CD4-positive, alpha-beta T cell treated with Interleukin-15 for 4 hours (primary cell): Measurements from ENCODE around the gene TBC1D14.
A peak's percentile ranks its signal among the peaks of the same experiment; 100 is the strongest.
"Not testable (repeated sequence)": the region's sequence is repeated elsewhere in the genome, so short reads cannot be mapped to it uniquely, and the experiment has no call there.

Experiments used
- DNase-seq: peaks from one replicate; pipeline ENCODE4 v3.0.0-alpha.2; 2020; ENCODE audit warnings: low spot score

The TBC1D14 gene

DNA sequence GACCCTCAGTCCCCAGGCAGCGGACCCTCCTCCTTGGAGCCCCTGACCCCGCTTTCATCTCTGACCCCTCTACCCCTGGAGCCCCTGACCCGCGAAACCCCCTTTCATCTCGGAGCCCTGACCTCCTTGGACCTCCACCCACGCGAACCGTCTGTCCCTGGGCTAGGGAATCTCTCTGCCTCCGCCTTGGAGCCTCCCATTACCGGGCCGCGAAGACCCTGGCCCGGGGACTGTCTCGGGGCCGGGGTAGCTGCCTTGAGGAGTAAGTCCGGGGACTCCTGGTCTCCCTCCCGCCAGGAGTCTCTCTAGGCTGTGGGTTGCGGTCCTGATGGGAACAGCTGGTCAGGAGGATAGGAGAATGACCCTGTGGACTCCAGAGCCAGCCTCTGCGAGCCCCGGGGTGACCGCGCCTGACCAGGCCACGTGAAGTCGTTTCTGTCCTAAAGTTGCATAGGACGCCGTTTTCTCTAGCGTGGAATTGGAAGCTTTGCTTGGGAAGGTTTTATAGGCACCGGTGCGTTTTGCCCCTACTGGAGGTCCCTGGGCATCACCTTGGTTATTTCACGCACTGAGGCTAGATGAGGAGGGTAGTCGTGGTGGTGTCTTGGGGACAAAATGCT is 824 bp downstream of the TBC1D14 start:
- DNase-seq: no peak

GRCh38 chr4:6910960-6911874 is 1.6 kb downstream of the TBC1D14 start:
- DNase-seq: no peak

- DNase-seq: not testable (repeated sequence)
Observed at GRCh38 chr4:6911917-6912316, 2.3 kb downstream of the TBC1D14 start.

- no peak for DNase-seq
Observed at GRCh38 chr4:6912441-6912840, 2.8 kb downstream of the TBC1D14 start.

DNA sequence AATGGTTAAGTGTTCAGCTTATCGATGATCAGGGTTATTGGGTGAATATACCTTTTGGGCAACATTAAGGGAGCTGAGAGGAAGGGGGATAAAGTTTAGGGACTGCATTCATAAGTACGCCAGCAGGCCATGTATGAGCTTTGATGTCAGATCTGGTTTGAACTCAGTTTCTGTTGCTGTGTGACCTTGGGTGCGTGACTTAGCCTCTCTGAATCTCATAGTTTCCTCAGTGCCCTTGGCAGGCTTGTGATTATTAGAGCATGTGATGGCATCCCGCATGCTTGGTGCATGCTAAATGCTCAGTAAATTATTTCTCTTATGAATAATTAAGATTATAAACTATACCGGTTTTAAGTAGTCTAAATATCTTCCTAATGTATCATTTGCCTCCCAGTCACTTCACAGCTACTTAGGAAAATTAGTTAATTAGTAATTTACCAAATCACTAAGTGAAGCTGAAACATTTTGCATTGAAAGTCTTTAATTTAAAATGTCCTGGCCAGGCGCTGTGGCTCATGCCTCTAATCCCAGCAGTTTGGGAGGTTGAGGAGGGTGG is 3.8 kb downstream of the TBC1D14 start:
- DNase-seq: no peak

DNA sequence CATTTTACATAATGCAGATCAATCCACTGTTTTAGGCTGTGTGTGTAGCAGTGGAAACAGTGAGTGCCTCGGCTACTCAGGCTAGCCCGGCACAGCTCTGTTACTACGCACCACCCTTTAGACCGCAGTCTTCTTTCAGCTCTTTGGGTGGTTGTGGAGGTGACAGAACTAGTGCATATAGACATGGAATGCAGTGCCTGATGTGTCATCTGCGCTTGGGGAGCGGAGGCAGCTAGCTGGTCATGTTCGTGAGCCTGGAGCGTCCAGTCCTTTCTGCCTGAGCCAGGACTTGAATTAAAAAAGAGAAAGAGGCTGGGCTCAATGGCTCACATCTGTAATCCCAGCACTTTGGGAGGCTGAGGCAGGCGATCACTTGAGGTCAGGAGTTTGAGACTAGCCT is 4.8 kb downstream of the TBC1D14 start:
- DNase-seq: no peak

DNA sequence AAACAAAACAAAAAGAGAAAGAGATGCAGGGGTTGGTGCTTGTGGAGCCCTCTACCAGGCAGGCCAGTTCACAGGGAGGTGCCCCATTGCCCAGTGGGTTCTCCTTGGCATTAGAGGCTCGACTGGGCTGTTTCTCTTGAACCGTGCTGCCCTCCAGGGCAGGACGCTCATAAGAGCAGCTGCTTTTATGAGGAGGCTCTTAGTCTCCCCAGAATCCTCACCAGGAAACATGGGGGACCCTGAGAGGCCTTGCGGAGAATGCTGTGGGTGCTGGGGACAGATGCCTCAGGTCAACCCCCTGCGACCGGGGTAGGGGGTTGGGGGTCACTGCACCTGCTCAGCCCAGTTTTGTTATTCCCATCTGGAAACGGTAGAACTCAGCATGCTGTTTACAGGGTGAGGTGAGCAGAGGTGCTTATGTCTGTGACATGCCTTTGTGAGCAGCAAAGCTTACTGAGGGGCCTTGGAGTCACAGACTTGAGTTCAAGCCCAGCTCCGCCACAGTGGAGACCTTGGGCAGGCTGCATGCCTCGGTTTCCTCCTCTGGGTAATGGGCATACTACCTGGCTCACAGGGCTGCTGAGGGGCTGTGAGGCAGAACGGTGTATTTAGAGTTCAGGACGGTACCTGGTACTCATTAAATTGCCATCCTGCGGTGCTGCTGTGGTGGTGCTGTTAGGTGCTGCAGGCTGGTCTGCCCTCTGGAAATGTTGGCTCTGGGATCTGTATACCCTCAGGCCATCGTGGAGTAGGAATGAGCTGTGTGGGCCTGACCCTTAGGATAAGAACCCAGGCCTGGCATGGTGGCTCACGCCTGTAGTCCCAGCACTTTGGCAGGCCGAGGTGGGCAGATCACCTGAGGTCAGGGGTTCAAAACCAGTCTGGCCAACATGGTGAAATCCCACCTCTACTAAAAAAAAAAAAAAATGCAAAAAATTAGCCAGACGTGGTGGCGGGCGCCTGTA is 5.7 kb downstream of the TBC1D14 start:
- no peak for DNase-seq

GRCh38 chr4:6916069-6916586 is 6.5 kb downstream of the TBC1D14 start:
- DNase-seq: no peak

- DNase-seq: peak; percentile 78
Observed at GRCh38 chr4:6916587-6917460, 7.2 kb downstream of the TBC1D14 start.

DNA sequence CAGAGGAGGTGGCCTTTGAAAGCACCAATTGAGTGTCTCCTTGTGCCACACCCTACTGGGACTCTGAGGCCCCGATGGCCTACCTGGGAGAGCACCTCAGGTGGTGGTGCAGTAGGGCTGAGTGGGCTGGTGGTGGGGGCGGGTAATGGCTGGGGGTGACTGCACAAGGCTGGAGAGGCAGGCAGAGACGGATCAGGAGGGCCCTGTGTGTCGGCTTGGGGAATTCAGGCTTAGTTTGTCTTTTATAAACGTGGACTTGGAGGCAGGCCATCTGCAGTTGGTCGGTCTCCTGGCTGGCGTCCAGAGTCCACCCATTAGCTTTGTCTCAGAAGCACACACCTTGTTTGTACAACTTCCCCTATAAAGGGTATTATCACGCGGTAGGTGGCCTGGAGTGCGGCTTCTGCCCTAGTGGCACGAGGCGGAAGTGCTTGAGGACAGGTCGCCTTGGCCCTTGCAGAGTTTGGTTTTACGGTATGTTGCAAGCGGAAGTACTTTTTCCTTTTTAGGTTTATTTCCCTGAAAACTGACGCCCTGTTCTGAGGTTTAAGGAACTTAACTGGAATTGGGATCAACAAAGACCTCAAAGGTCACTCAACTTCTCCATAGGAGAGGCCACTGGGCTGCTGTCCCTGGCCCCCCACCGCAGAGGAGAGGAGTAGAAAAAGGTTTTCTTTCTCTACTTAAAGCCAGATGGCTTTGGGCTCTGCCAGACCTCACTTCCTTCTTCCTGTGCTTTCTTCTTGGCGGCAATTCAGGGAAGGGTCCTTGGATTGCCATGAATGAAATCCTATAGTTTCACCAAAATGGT is 8.0 kb downstream of the TBC1D14 start:
- DNase-seq: peak; percentile 31

GRCh38 chr4:6918338-6918737 is 8.7 kb downstream of the TBC1D14 start:
- peak; percentile 33 for DNase-seq

DNA sequence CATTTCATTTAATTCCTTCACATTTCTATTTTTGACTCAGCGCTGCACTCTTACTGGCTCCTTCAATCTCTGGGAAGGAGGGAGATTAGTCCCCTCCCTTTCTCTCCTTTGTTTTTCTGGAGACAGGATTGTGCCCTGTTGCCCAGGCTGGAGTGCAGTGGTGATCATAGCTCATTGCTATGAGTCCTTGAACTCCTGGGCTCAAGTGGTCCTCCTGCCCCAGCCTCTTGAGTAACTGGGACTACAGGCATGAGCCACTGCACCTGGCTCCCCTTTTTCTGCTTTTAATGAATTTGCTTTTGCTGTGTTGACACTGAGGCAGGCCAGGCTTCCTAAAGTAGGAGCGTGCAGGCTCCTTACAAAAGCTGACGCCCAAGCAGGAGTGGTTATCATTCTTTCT is 10.5 kb downstream of the TBC1D14 start:
- no peak for DNase-seq

DNA sequence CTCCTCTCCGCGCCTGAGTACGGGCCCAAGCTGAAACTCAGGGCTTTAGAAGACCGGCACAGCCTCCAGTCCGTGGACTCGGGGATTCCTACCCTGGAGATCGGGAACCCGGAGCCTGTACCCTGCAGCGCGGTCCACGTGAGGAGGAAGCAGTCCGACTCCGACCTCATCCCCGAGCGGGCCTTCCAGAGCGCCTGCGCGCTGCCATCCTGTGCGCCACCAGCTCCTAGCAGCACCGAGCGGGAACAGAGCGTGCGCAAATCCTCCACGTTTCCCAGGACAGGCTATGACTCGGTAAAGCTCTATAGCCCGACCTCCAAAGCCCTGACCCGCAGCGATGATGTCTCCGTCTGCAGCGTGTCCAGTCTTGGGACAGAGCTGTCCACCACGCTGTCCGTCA is 13.9 kb downstream of the TBC1D14 start:
- DNase-seq: no peak

- DNase-seq: no peak
Observed at GRCh38 chr4:6924361-6924779, 14.7 kb downstream of the TBC1D14 start.

GRCh38 chr4:6925357-6925836 is 15.8 kb downstream of the TBC1D14 start:
- DNase-seq: no peak

DNA sequence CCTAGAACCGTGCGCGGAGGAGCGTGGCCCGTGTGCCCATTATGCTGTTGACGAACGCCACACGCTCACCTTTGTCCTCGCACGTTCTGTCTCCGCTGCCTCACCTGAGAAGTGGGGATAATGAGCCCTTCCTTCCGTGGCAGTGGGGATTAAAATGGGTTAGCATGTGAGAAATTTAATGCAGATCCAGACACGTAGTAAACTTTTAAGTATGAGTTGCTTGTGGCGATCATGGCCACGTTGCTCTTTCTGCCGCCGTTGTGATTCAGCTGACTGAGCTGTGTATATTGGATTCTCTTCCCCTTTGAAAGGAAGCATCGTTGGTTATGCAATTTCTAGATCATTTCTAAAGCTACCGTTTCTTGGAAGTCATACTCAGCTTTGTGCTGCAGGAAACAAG is 16.5 kb downstream of the TBC1D14 start:
- peak; percentile 32 for DNase-seq

DNA sequence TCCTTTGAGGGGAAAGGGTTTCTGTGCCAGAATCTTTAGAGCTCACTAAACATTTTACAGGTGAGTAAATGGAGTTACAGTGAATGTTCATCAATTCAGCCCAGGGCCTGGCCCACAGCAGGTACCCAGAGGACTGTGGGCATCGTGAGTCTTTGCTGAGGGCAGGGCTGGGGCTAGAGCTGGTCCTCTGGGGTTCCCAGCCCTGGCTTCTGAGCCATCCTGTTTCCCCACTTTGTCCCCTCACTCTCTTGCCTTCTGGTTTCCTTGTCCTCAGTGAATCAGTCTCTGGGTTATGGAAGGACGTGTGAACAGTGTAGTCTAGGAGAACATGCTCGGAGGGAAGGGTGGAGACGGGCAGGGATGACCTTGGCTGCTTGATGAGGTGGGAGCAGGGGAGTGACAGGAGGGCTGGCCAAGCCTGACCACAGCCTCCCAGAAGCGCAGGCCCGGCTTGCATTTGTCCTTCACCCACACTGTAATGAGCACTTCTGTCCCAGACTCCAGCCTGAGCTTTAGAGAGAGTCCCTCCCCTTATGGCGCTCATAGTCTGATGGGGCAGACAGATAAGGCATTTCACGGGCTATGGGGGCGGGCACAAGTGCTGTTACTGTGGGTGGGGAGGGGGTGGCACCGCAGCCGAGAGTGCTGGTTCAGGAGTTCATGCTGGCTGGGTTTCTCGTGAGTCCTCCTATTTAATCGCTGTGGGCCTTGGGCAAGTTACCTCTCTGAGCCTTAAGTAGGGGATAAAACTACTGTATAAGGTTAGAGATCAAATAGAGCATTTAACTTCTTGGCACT is 17.3 kb downstream of the TBC1D14 start:
- peak; percentile 63 for DNase-seq

- DNase-seq: no peak
Observed at GRCh38 chr4:6928081-6928480, 18.5 kb downstream of the TBC1D14 start.

GRCh38 chr4:6929339-6929811 is 19.7 kb downstream of the TBC1D14 start:
- no peak for DNase-seq
